ENCODE measurements around the gene UGT1A7. TPM values are rescaled to one million over a fixed set of nuclear protein-coding genes. Genes with fewer than 3 reads are reported as not detected.

Gene UGT1A7
- total RNA-seq: not detected in 2 replicates

GRCh38 chr2:233681521-233682099 lies at the start of gene UGT1A7:
TSS of gene UGT1A7 (plus strand) at chr2:233681901. CDS start at chr2:233681938, 37 bp downstream.

GRCh38 chr2:233636306-233636705 lies 45.4 kb upstream of the UGT1A7 start, which contains the start of gene UGT1A10:
TSS of gene UGT1A10 (plus strand) at chr2:233636448. CDS start at chr2:233636523, 75 bp downstream.

GRCh38 chr2:233671290-233672161 lies 10.2 kb upstream of the UGT1A7 start, which contains the start of gene UGT1A9:
TSS of gene UGT1A9 (plus strand) at chr2:233671898. CDS start at chr2:233671935, 37 bp downstream.

DNA sequence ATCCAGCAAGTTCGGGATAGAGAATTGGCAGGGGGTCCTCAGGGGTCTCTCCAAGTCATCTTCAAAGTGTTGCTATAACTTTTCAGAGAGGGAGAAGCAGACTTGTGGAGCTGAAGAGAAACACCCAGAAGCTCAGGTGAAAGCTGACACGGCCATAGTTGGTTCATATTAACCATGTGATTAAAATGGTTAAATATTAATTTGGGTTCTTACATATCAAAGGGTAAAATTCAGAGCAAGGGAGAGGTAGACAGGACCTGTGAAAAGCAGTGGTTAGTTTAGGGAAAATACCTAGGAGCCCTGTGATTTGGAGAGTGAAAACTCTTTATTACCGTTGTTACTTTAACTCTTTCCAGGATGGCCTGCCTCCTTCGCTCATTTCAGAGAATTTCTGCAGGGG lies 10.9 kb downstream of the UGT1A7 start, which contains the start of gene UGT1A6:
TSS of gene UGT1A6 (plus strand) at position 243 of the 400 bp plus-strand sequence. CDS start at position 358, 115 bp downstream.

DNA sequence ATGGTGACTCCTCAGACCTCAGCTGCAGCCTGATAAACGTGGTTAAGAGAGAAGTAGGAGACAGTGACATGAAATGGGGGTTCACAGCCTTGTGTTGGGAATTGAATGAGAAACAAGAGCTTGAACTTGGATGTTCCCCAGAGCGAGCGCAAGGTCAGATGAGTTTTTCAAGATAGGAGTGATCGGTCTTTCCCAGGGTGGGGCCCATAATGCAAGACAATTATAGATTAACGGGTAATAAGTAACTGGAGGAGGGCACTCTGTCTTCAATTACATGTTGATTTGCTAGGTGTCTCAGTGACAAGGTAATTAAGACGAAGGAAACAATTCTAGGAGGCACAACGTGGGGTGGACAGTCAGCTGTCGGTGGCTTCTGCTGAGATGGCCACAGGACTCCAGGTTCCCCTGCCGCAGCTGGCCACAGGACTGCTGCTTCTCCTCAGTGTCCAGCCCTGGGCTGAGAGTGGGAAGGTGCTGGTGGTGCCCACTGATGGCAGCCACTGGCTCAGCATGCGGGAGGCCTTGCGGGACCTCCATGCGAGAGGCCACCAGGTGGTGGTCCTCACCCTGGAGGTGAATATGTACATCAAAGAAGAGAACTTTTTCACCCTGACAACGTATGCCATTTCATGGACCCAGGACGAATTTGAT lies 31.0 kb downstream of the UGT1A7 start, which contains the start of gene UGT1A5:
TSS of gene UGT1A5 (plus strand) at position 297 of the 651 bp plus-strand sequence. CDS start at position 382, 85 bp downstream.

DNA sequence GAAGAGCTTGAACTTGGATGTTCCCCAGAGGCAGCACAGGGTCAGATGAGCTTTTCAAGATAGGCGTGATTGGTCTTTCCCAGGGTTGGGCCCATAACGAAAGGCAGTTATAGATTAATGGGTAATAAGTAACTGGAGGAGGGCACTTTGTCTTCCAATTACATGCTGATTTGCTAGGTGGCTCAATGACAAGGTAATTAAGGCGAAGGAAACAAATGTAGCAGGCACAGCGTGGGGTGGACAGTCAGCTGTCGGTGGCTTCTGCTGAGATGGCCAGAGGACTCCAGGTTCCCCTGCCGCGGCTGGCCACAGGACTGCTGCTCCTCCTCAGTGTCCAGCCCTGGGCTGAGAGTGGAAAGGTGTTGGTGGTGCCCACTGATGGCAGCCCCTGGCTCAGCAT lies 36.9 kb downstream of the UGT1A7 start, which contains the start of gene UGT1A4:
TSS of gene UGT1A4 (plus strand) at position 185 of the 400 bp plus-strand sequence. CDS start at position 270, 85 bp downstream.

GRCh38 chr2:233728723-233729301 lies 47.1 kb downstream of the UGT1A7 start, which contains the start of gene UGT1A3:
TSS of gene UGT1A3 (plus strand) at chr2:233729042. CDS start at chr2:233729127, 85 bp downstream.

GRCh38 chr2:233760043-233760442 lies 78.3 kb downstream of the UGT1A7 start, which contains the start of gene UGT1A1:
TSS of gene UGT1A1 (plus strand) at chr2:233760270. CDS start at chr2:233760288, 18 bp downstream.

DNA sequence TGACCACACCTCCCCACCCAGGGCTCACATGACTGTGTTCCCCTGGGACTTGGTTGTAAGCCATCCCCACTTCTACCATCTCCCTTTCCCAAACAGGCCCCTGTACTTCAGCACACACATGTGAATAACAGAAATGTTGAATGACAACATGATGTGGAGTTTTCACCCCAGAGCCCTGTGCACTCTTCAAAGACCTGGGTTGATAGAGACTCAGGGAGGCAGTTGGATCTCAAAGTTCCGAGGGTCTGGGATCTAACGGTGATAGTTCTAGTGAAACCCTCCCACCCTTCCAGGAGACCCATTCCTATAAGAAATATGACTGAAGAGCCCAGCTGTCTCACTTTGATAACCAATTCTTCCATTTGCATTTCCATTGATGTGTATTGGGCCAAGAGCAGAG lies 96.3 kb downstream of the UGT1A7 start, which contains the start of gene MROH2A:
TSS of gene MROH2A (plus strand) at position 301 of the 400 bp plus-strand sequence. CDS start 1,029 bp downstream, outside the sequence.

Other genes starting within 250 kb of the UGT1A7 start
- 17.5 and 25.1 TPM in 2 replicates for gene USP40, start 115.1 kb upstream of the UGT1A7 start, total RNA-seq
- gene UGT1A8, start 64.3 kb upstream of the UGT1A7 start, total RNA-seq: not detected in 2 replicates
- gene UGT1A10, start 45.5 kb upstream of the UGT1A7 start, total RNA-seq: not detected in 2 replicates
- gene UGT1A9, start 10.0 kb upstream of the UGT1A7 start, total RNA-seq: not detected in 2 replicates
- not detected in 2 replicates for gene UGT1A6, start 11.0 kb downstream of the UGT1A7 start, total RNA-seq
- gene UGT1A5, start 31.0 kb downstream of the UGT1A7 start, total RNA-seq: not detected in 2 replicates
- not detected in 2 replicates for gene UGT1A4, start 36.8 kb downstream of the UGT1A7 start, total RNA-seq
- not detected in 2 replicates for gene UGT1A3, start 47.1 kb downstream of the UGT1A7 start, total RNA-seq
- not detected in 2 replicates for gene UGT1A1, start 78.4 kb downstream of the UGT1A7 start, total RNA-seq
- gene MROH2A, start 96.4 kb downstream of the UGT1A7 start, total RNA-seq: not detected in 2 replicates
- gene HJURP, start 172.6 kb downstream of the UGT1A7 start, total RNA-seq: 1.8 and 4.9 TPM in 2 replicates
- gene TRPM8, start 235.5 kb downstream of the UGT1A7 start, total RNA-seq: 0.17 TPM in 1 of 2 replicates, not detected in the other